Measurements from ENCODE around the gene ANKMY2.
A peak's percentile ranks its signal among the peaks of the same experiment; 100 is the strongest.

ANKMY2 gene

DNA sequence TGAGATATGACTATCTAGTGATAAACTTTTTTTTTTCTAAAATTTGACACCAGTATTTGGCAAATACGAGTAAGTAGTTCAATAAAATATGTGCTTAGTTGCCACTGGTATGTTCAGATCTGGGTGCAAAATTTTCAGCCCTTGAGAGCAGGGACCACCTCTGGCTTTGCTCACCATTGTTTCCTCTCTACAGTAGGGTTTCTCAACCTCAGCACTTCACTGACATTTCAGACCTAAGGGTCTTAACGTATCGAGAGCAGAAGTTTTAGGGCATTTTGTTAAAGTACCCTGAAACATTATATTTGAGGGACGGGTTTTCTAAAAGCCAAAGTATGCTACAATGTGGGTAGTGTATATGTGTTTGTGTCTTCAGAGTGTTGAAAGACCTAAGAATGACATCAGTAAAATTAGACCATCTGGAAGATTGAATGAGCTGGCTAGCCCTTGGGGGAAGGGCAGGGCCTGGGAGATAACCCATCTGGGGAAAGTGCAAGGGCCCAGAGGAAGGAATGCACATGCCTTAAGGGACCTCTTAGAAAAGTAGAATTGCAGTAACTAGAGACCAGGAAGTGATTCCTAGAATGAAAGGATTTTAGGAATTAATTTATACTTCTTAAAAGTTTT, 12.2 kb upstream of the ANKMY2 start:
- H3K4me3 ChIP-seq (replicated peaks; ENCODE audit: insufficient read depth, low read length): no peak overlapping the region

DNA sequence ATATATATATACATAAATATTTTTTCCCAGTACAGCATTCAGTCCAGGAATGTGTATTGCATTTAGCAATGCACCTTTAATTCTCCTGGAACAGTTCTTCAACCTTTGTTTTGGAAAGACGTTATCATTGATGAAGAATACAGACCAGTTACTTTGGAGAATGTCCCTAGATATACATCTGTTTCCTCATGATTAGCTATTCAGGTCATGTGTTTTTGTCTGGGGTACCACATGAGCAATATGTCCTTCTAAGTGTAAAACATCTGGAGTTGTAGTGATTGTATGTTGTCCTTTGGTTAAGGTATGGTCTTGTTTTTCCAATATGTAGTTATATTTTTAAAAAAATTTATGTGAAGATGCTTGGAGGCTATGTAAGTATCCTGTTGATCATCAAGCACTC, 10.6 kb upstream of the ANKMY2 start:
- no peak overlapping the region for H3K27ac ChIP-seq (replicated peaks)
- H3K4me3 ChIP-seq (replicated peaks; ENCODE audit: insufficient read depth, low read length): no peak overlapping the region
- no peak for DNase-seq (ENCODE audit: low read depth in 1 of 2, low spot score in 1 of 2)
- H3K27me3 ChIP-seq (ENCODE audit: insufficient read depth, poor library complexity, severe bottlenecking): no peaks in the 10 kb centered on the region
- TF ChIP-seq REST (IDR thresholded peaks at IDR 0.05; ENCODE audit: insufficient replicate concordance, low read depth) (no peak), POLR2AphosphoS5 (IDR thresholded peaks at IDR 0.05; ENCODE audit: low read depth) (no peak), SPI1 (IDR thresholded peaks at IDR 0.05; ENCODE audit: borderline replicate concordance, low read depth) (no peak), CTCF (IDR thresholded peaks at IDR 0.05; ENCODE audit: insufficient read depth, low read length) (no peak), GABPA (IDR thresholded peaks at IDR 0.05; ENCODE audit: low read depth) (no peak)

More for the DNA sequence above, 12.2 kb upstream of the ANKMY2 start:
- DNase-seq (ENCODE audit: low read depth in 1 of 2, low spot score in 1 of 2): peak in 1 of 2 experiments; percentile 31
- Histone ChIP-seq H3K27ac (replicated peaks) (no peak overlapping the region), H3K27me3 (ENCODE audit: insufficient read depth, poor library complexity, severe bottlenecking) (no peaks in the 10 kb centered on the region)
- TF ChIP-seq GABPA (IDR thresholded peaks at IDR 0.05; ENCODE audit: low read depth) (no peak), REST (IDR thresholded peaks at IDR 0.05; ENCODE audit: insufficient replicate concordance, low read depth) (no peak), POLR2AphosphoS5 (IDR thresholded peaks at IDR 0.05; ENCODE audit: low read depth) (no peak), SPI1 (IDR thresholded peaks at IDR 0.05; ENCODE audit: borderline replicate concordance, low read depth) (no peak), CTCF (IDR thresholded peaks at IDR 0.05; ENCODE audit: insufficient read depth, low read length) (no peak)

DNA sequence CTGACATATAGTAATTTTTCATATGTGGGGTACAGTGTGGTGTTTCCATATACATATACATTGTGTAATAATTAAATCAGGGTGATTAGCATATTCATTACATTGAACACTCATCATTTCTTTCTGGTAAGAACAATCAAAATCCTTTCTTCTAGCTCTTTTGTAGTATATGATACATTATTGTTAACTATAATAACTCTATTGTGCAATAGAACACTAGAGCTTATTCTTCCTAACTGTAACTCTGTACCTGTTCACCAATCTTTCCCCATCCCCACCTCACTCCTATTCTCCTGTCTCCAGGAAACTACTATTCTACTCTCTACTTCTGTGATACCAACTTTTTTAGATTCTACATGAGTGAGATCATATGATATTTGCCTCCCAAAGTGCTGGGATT, 9.8 kb upstream of the ANKMY2 start:
- H3K27ac ChIP-seq (replicated peaks): no peak overlapping the region
- no peak for TF ChIP-seq CTCF (IDR thresholded peaks at IDR 0.05; ENCODE audit: insufficient read depth, low read length)
- no peak for TF ChIP-seq POLR2AphosphoS5 (IDR thresholded peaks at IDR 0.05; ENCODE audit: low read depth)
- no peak for TF ChIP-seq REST (IDR thresholded peaks at IDR 0.05; ENCODE audit: insufficient replicate concordance, low read depth)
- TF ChIP-seq GABPA (IDR thresholded peaks at IDR 0.05; ENCODE audit: low read depth): no peak
- TF ChIP-seq SPI1 (IDR thresholded peaks at IDR 0.05; ENCODE audit: borderline replicate concordance, low read depth): no peak
- DNase-seq (ENCODE audit: low read depth in 1 of 2, low spot score in 1 of 2): no peak
- no peaks in the 10 kb centered on the region for H3K27me3 ChIP-seq (ENCODE audit: insufficient read depth, poor library complexity, severe bottlenecking)
- no peak overlapping the region for H3K4me3 ChIP-seq (replicated peaks; ENCODE audit: insufficient read depth, low read length)

All from HL-60 (cell line).